PC-9 (cell line): ENCODE data around the gene LRSAM1. TPM values are rescaled to one million over a fixed set of nuclear protein-coding genes. Genes with fewer than 3 reads are reported as not detected.
A peak's percentile ranks its signal among the peaks of the same experiment; 100 is the strongest.

ENCODE experiments used
- BruUV-seq: library from RNA; stranded (reverse); fragments of 400-500 nt; replicated peaks from 2 replicates; lab custom pipeline; 2021; lab: Mats Ljungman, UMichigan
- CTCF ChIA-PET: fragments of 300-600 bp; sonication (Branson Sonifier 250); formaldehyde crosslinking; loops from one replicate; lab custom pipeline; 2022; ENCODE audit warnings: antibody characterized with exemption; lab: Charles Lee
- POLR2A ChIA-PET: fragments of 300-600 bp; sonication (Branson Sonifier 250); formaldehyde crosslinking; loops from one replicate; lab custom pipeline; 2022; ENCODE audit warnings: antibody characterized with exemption; ENCODE audit not compliant: unreplicated experiment; lab: Charles Lee
- DNase-seq, 2 experiments: peaks; one replicate each; pipeline versions ENCODE4 v3.0.0 to v3.0.0-alpha.2; 2015 to 2022; ENCODE audit warnings: mixed read lengths in 1 of 2
- H2AFZ ChIP-seq: fragments of 200-600 bp; sonication (generic); 2 replicates; pipeline ENCODE4 v1.8.1; 2017; ENCODE audit warnings: antibody characterized with exemption
- H3F3A ChIP-seq: fragments of 200-600 bp; sonication (generic); 2 replicates; pipeline ENCODE4 v1.8.1; 2017; ENCODE audit warnings: antibody characterized with exemption, mild to moderate bottlenecking, low read depth; ENCODE audit not compliant: insufficient read depth
- H3K27ac ChIP-seq: fragments of 200-600 bp; sonication (generic); 2 replicates; pipeline ENCODE4 v1.6.1; 2016; ENCODE audit warnings: mixed run types
- H3K27me3 ChIP-seq: fragments of 200-600 bp; sonication (generic); 2 replicates; pipeline ENCODE4 v1.6.1; 2016; ENCODE audit warnings: low read depth, mixed run types; ENCODE audit not compliant: insufficient read depth
- H3K36me3 ChIP-seq: fragments of 200-600 bp; sonication (generic); 2 replicates; pipeline ENCODE4 v1.6.1; 2016; ENCODE audit warnings: low read depth, mixed run types
- H3K4me1 ChIP-seq: fragments of 200-600 bp; sonication (generic); replicated peaks from 2 replicates; pipeline ENCODE4 v1.6.1; 2016; ENCODE audit warnings: mixed run types; ENCODE audit not compliant: insufficient read depth
- H3K4me2 ChIP-seq: fragments of 200-600 bp; sonication (generic); 2 replicates; pipeline ENCODE4 v1.6.1; 2017; ENCODE audit warnings: mixed run types
- H3K4me3 ChIP-seq: fragments of 200-600 bp; sonication (generic); 2 replicates; pipeline ENCODE4 v1.6.1; 2016; ENCODE audit warnings: mixed run types
- H3K79me2 ChIP-seq: fragments of 200-600 bp; sonication (generic); 2 replicates; pipeline ENCODE4 v1.6.1; 2017; ENCODE audit warnings: low read depth, mixed run types
- H3K9me2 ChIP-seq: fragments of 200-600 bp; sonication (generic); 2 replicates; pipeline ENCODE4 v1.8.1; 2017; ENCODE audit warnings: mild to moderate bottlenecking; ENCODE audit not compliant: insufficient read depth
- H3K9me3 ChIP-seq: fragments of 200-600 bp; sonication (generic); 2 replicates; pipeline ENCODE4 v1.8.1; 2016; ENCODE audit warnings: low read depth; ENCODE audit not compliant: insufficient read depth
- H4K20me1 ChIP-seq: fragments of 200-600 bp; sonication (generic); 2 replicates; pipeline ENCODE4 v1.8.1; 2017; ENCODE audit not compliant: insufficient read depth
- EZH2 ChIP-seq: fragments of 200-600 bp; sonication (generic); IDR thresholded peaks from 2 replicates; pipeline ENCODE4 v1.8.0; 2017; ENCODE audit warnings: antibody characterized with exemption, low read depth
- intact Hi-C: fragments of 100-400 bp; cut with micrococcal nuclease; formaldehyde crosslinking; loops from one replicate; pipeline ENCODE4 v1.10.0; 2022; ENCODE audit not compliant: unreplicated experiment
- total RNA-seq: library from RNA; stranded (reverse); gene quantifications from 2 replicates; pipeline ENCODE4 v1.2.3, GENCODE V29; 2021
- TF ChIP-seq, protein P1 (sequence below): fragments of 200-600 bp; sonication (generic); conservative IDR thresholded peaks from 2 replicates; pipeline ENCODE4 v1.6.1; 2017; ENCODE audit warnings: mixed run types, antibody characterized with exemption, mild to moderate bottlenecking, moderate library complexity

The LRSAM1 gene
- total RNA-seq, 1 experiment from 2014 or later = 44.0 TPM

DNA sequence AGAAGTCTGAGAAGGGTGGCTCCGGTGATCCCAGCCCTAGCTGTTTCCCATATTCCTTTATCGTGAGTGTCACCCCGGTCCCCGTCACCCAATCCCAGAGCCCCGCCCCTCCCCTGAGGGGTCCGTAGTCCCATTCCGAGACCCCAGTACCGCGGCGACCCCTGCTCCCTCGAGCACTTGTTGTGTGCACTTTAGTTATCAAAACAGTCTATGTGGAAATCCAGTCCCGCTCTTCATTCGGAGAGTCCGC, 223 bp downstream of the LRSAM1 start:
- BruUV-seq = no TSS peak
- H4K20me1 ChIP-seq = peaks cover 39% of the 10 kb centered on the region
- no peaks in the 10 kb centered on the region for H3K27me3 ChIP-seq
- H3F3A ChIP-seq = peaks cover 46% of the 10 kb centered on the region
- H3K36me3 ChIP-seq = peaks cover 49% of the 10 kb centered on the region
- ChIA-PET POLR2A (interaction anchor here (0.6 to 1.2 kb wide), 3 partner anchors 28 to 1884 kb away, joined by 3 read pairs; partner anchors contain the start of genes SLC2A8 and ZNF79), CTCF (interaction anchor here (0.7 to 1.5 kb wide), 2 partner anchors 283 to 350 kb away, joined by 3 read pairs; partner anchors contain the start of gene TOR2A)
- H3K9me2 ChIP-seq = no peaks in the 10 kb centered on the region
- H3K9me3 ChIP-seq = no peaks in the 10 kb centered on the region
- peak overlapping the region; percentile 95 for H3K27ac ChIP-seq
- peaks cover 46% of the 10 kb centered on the region for H3K79me2 ChIP-seq
- H3K4me3 ChIP-seq = peak overlapping the region; percentile 99
- TF ChIP-seq, protein P1, sequence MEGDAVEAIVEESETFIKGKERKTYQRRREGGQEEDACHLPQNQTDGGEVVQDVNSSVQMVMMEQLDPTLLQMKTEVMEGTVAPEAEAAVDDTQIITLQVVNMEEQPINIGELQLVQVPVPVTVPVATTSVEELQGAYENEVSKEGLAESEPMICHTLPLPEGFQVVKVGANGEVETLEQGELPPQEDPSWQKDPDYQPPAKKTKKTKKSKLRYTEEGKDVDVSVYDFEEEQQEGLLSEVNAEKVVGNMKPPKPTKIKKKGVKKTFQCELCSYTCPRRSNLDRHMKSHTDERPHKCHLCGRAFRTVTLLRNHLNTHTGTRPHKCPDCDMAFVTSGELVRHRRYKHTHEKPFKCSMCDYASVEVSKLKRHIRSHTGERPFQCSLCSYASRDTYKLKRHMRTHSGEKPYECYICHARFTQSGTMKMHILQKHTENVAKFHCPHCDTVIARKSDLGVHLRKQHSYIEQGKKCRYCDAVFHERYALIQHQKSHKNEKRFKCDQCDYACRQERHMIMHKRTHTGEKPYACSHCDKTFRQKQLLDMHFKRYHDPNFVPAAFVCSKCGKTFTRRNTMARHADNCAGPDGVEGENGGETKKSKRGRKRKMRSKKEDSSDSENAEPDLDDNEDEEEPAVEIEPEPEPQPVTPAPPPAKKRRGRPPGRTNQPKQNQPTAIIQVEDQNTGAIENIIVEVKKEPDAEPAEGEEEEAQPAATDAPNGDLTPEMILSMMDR = no peak
- TF ChIP-seq EZH2 = no peak
- peak overlapping the region; percentile 98 for H3K4me2 ChIP-seq
- intact Hi-C loops = loop anchor here (2.0 to 10.0 kb wide), 3 partner anchors 27 to 507 kb away; partner anchors contain the start of gene ZNF79
- H2AFZ ChIP-seq = peak overlapping the region; percentile 88
- DNase-seq = no peak
- peaks cover 23% of the 10 kb centered on the region for H3K4me1 ChIP-seq

DNA sequence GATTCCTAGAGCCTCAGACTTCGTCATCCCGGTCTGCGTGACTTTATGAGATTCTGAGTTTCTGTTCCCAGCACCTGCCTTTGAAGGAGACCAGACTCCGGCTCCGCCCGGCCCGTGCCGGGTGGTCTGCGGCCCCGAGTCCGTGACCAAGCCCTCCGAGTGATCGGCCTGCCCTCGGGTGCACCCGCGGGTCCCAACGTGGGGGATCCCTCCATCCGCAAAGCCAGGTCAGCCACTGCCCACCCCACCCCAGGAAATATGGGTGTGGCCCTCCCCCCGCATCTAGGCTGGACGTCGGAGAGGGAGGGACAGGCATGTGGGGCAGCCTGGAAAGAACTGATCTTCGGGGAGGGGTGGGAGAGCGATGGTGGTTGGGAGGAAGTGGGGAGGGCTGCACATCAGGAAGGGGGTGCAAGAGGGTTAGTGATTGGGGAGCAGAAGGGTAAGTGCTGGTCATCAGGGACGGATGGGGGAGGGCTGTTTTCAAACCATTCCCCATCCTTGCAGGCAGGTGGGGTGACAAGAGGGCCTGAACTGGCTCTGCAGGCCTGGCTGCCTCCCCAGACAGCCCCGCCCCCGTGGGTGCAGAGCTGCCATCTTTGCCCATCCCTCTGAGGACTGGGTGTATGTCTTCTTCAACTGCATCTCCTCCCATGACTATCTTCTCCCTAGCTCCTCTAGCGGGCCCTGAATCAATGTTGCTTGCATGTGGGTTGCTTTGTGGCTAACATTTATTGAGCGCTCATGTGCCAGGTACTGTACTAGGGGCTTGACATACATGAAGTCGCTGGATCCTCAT, 747 bp downstream of the LRSAM1 start:
- Histone ChIP-seq H3K9me3 (no peaks in the 10 kb centered on the region), H3K27me3 (no peaks in the 10 kb centered on the region), H3K4me3 (peak overlapping the region; percentile 99), H2AFZ (peak overlapping the region; percentile 88), H3K9me2 (no peaks in the 10 kb centered on the region), H3F3A (peaks cover 41% of the 10 kb centered on the region), H3K36me3 (peaks cover 46% of the 10 kb centered on the region), H3K27ac (peak overlapping the region; percentile 95), H3K4me2 (peak overlapping the region; percentile 98), H3K79me2 (peaks cover 46% of the 10 kb centered on the region), H4K20me1 (peaks cover 33% of the 10 kb centered on the region), H3K4me1 (peaks cover 23% of the 10 kb centered on the region)
- BruUV-seq = TSS peak; percentile 35
- ChIA-PET CTCF (interaction anchor here (0.7 to 1.5 kb wide), 2 partner anchors 283 to 349 kb away, joined by 3 read pairs; partner anchors contain the start of gene TOR2A), POLR2A (interaction anchor here (0.5 to 0.7 kb wide), 6 partner anchors 8 to 1883 kb away, joined by 3 to 6 read pairs (median 4); partner anchors contain the start of gene ZNF79)
- TF ChIP-seq, protein P1 = no peak
- no peak for TF ChIP-seq EZH2
- peak; percentile 75 to 83 for DNase-seq
- intact Hi-C loops = loop anchor here (1.0 to 10.0 kb wide), 4 partner anchors 27 to 507 kb away; partner anchors contain the start of gene ZNF79

DNA sequence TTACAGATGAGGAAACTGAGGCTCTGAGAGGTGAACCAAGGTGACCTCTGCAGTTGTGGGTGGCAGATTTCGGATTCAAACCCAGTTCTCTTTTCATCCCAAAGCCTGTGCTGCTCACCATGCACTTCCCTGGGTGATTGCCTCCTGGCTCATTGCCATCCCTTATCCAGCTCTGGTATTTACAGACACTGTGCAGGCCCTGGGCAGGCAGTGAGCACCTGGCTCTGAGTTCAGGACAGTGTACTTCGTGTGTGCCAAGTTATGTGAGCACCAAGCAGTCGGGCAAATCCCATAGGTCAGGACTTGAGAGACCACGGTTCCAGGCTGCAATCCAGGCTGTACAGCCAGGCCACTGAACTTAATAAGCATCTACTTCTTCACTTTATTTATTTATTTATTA, 1.4 kb downstream of the LRSAM1 start:
- no peaks in the 10 kb centered on the region for H3K27me3 ChIP-seq
- DNase-seq = no peak
- intact Hi-C loops = loop anchor here (1.0 to 10.0 kb wide), 3 partner anchors 67 to 508 kb away; no protein-coding TSS in a partner anchor
- H3K4me3 ChIP-seq = peak overlapping the region; percentile 99; the same call in 1 of the 2 replicates
- H3K79me2 ChIP-seq = peaks cover 42% of the 10 kb centered on the region
- peaks cover 35% of the 10 kb centered on the region for H3F3A ChIP-seq
- CTCF ChIA-PET = no interaction called here
- POLR2A ChIA-PET = interaction anchor here (0.5 to 0.7 kb wide), 4 partner anchors 9 to 67 kb away, joined by 3 to 6 read pairs (median 5); partner anchors contain the start of gene ZNF79
- BruUV-seq = no TSS peak
- no peak overlapping the region for H3K27ac ChIP-seq
- no peaks in the 10 kb centered on the region for H3K9me3 ChIP-seq
- peaks cover 23% of the 10 kb centered on the region for H3K4me1 ChIP-seq
- peak overlapping the region; percentile 98 for H3K4me2 ChIP-seq
- no peaks in the 10 kb centered on the region for H3K9me2 ChIP-seq
- no peak overlapping the region for H2AFZ ChIP-seq
- peaks cover 39% of the 10 kb centered on the region for H3K36me3 ChIP-seq
- peaks cover 27% of the 10 kb centered on the region for H4K20me1 ChIP-seq
- TF ChIP-seq EZH2 = no peak
- TF ChIP-seq, protein P1 = no peak
